ENCODE data around the gene RAI14.

DNA sequence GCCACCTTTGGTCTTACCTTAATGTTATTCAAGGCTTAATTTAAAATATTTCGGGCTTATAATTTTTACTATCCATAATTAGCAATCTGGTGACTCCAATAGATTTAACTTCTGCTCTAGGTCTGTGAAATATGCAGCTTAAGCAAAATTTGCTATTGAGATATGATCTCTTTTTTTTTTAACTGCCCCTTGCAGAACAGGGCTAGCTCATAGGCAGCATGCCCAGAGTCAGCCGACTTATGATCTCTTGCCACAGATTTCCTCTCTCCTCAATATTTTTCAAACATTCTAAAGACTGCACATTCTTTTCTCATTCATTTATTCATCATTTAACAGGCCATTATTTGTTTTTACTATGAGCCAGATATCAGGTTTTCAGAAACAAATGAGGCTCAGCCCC is 187.4 kb downstream of the RAI14 start:
- TF ChIP-seq POLR2A (IDR thresholded peaks at IDR 0.05) = no peak
- TF ChIP-seq, protein P1, sequence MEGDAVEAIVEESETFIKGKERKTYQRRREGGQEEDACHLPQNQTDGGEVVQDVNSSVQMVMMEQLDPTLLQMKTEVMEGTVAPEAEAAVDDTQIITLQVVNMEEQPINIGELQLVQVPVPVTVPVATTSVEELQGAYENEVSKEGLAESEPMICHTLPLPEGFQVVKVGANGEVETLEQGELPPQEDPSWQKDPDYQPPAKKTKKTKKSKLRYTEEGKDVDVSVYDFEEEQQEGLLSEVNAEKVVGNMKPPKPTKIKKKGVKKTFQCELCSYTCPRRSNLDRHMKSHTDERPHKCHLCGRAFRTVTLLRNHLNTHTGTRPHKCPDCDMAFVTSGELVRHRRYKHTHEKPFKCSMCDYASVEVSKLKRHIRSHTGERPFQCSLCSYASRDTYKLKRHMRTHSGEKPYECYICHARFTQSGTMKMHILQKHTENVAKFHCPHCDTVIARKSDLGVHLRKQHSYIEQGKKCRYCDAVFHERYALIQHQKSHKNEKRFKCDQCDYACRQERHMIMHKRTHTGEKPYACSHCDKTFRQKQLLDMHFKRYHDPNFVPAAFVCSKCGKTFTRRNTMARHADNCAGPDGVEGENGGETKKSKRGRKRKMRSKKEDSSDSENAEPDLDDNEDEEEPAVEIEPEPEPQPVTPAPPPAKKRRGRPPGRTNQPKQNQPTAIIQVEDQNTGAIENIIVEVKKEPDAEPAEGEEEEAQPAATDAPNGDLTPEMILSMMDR (IDR thresholded peaks at IDR 0.05) = no peak

Measured in right lobe of liver (tissue), 4 donors.